NCI-H2227 treated with DMSO at 0.1 percent for 48 hours (cell line): ENCODE measurements around the gene FGF14.

Source experiments
- DNase-seq: peaks from one replicate; lab custom pipeline; 2025; lab: John Stamatoyannopoulos, UW

The FGF14 gene

DNA sequence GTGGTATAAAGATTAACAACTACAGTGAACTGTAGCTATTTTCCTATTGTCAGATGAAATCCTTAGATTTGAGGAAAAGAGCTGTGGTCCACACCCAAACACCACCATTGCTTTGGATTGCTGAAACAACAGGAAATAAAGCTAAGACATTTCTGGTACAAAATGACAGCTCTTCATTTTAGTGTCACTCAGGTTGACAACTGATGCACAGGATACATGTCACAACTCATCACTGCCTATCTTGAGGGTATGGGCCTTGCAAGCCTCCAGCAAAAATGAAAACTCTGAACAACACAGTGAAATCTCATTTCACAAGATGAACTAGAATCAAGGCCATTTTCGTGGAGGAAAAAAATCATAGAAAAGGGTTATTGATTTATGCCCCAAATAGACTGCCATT lies 609.7 kb downstream of the FGF14 start:
- no peak for DNase-seq

DNA sequence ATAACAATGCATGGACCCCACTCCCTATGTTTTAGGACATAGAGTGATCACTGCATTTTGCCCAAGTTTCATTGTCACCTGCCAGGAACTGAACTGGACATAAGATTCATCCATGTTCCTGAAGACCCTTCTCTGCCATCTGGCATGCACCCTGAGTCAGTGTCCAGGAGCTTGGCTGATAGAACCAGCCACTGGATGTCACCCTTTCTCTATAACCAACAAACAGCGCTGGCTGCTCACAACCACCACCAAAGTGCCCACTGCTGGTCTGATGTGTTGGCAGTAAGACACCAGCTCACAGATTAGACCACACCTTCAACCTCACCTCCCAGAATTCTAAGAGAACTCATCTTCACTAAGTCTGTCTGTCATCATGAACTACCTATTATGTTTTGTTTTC lies 616.0 kb downstream of the FGF14 start:
- peak; percentile 6 for DNase-seq

DNA sequence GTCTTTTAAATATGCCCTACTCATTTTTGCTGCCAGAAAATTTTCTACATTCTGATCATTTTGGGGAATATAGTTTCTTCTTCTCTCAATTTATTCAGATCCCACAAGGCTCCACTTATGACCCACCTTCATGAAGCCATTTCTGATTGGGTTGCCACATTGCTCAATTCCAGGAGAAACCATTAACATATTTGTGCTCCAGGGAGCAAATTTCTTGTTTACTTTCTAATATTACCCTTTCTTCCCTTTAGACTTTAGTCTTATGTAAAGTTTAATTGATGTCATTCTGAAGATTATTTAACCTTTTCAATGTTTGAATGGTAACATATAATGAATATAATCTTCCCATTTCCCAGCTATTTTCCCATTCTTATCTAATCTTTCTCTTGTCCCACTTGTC lies 617.5 kb downstream of the FGF14 start:
- no peak for DNase-seq

DNA sequence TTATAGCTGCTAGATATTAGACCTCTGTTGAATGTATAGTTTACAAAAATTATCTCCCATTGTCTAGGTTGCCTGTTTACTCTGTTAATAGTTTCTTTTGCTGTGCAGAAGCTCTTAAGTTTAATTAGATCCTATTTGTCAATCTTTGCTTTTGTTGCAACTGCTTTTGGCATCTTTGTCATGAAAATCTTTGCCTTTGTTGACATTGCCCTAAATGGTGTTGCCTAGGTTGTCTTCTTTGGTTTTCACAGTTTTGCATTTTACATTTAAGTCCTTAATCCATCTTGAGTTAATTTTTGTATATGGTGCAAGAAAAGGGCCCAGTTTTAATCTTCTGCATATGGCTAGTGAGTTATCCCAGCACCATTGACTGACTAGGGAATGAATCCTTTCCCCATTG lies 618.3 kb downstream of the FGF14 start:
- DNase-seq = no peak

DNA sequence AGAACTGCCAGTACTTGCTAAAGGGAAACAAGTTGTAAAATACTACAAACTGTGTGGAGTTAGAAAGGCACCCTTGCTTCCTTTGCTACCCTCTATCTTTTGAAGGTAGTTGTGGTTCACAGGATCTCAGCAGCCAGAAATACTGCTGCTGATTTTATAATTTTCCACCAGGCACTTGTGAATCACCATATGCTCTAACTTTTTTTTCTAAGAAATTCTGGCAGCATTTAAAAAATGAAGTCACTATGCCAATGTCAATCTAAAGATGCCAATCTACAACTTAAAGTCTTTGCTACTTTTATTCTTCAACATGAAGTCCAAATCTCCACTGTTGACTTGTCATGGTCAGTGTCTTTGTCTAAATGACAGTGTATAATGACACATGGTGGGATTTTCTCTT lies 621.6 kb downstream of the FGF14 start:
- DNase-seq = no peak

DNA sequence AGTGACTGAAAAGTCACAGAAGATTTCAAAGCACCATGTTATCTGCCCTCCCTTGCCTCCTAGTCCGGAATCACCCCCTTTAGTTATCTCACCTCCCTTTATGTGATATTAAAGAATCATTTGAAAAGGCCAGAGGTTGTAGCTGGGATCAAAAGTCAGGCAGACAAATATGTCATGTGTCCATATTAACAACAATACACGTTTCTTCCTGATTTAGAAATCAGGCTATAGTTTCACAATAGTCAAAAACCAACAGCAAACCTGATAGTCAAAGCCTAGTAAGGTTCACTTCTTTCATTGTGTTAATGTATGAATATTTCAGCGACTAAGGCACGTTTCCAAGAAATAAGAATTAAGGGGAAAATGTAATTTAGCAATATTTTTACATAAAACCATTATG lies 622.7 kb downstream of the FGF14 start:
- no peak for DNase-seq

DNA sequence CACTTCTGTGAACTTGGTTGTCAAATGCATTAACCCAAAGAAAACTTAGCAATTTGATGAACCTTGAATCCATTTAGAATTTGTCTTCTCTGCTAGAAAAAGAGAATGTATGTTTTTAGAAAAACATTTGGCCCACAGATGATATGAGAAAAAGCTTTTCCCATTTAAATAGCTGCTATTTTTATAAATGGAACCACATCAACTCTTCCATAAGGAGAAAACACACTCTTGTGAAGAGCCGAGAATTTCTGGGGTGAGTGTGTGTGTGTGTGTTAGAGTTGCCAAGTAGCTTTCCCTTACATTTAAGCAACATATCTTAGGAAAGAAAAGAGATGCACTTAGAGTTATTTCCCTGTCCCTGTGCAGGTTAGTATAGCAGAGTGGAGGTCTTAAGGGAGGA lies 626.6 kb downstream of the FGF14 start:
- no peak for DNase-seq

DNA sequence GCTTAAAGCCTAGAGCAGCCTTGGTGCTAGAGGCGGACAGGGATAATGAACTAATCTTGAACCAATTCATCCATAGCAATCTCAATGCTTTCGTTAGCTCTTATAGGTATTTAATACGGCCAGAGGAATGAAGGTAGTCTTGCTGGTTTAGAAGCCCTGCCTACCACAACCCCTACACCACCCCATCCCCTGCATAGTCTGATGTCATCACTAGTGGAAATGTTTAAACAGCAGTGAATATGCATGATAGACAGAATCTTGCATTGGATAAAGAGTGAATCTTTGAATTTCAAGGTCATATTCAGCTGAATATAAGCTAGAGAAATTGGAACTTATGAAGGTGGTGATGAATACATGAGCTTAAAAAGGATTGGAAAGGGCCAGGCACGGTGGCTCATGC lies 627.5 kb downstream of the FGF14 start:
- DNase-seq = no peak

DNA sequence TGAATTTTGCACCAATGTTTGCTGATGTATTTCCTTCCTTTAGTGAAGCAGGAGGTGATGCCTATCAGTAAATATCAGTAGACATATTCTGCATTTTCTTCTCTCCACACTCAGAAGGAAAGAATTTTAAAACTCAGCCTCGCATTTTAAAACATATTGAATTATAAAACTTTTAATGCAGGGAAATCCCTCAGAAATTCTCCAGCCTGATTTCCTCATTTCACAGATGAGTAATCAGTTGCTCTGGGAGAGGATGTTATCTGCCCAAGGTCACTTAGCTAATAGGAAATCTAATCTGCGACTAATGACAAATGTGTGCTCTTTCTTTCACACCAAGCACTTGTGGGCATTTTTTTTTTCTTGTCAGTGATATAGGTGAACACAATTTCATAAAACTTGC lies 628.8 kb downstream of the FGF14 start:
- DNase-seq = no peak

DNA sequence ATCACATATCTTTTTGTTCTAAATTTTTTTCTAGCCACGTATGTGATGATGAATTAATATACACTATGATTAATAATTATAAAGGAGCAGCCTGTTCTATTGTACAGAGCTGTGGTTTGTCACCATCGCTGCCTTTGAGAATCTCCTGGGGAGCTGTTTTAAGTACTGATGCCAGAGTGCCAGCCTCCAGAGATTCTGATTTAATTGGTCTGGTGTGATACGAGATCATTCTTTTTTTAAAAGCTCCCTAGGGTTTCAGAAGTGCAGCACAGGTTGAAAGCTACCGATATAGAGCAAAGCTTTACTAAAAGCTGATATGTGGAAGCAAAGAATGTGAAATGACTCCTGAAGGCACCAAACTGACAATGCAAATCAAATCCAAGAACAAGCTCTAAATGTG lies 634.7 kb downstream of the FGF14 start:
- no peak for DNase-seq

DNA sequence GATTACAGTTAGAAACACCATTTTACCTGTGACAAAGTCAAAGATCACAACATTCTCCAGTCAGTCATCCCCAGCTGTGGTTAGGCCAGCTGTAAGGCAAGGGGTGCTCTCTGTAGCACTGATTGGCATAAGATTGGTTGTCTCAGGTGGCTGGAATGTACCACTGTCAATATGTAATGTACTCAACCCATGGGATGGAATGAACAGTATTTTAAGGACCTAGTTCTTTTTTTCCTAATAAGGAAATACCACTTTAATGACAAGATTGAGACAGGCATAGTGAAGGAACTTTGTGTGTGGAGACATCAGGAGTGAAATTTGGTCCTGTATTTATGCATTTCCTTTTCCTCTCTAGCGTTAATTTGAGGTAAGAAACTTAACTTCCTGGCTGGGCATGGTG lies 638.7 kb downstream of the FGF14 start:
- DNase-seq = no peak

DNA sequence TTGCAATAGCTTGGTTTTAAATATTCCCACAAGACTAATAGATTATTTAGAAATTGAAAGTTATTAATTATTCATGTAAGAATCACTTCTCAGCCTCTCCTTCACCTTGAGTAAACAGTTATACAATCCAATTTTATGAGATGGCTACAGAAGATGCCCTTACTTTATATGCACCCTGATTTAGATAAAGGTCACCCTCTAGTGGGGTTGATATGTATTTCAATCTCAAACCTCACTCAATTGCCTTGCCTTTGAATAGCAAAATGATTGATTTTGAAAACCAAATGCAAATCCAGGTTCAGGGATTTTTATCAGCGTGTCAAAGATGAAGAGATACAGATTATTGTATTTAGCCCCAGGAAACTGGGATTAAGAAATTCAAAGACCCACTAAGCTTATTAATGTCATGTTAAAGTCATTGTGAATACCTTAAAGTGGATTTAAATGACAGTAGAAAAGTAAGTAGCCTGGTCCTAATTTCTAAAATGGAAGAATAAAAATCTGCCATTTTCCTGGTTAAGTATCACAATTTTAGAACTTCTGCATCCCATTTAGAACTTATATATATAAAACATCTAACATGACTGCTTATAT lies 644.3 kb downstream of the FGF14 start:
- no peak for DNase-seq

DNA sequence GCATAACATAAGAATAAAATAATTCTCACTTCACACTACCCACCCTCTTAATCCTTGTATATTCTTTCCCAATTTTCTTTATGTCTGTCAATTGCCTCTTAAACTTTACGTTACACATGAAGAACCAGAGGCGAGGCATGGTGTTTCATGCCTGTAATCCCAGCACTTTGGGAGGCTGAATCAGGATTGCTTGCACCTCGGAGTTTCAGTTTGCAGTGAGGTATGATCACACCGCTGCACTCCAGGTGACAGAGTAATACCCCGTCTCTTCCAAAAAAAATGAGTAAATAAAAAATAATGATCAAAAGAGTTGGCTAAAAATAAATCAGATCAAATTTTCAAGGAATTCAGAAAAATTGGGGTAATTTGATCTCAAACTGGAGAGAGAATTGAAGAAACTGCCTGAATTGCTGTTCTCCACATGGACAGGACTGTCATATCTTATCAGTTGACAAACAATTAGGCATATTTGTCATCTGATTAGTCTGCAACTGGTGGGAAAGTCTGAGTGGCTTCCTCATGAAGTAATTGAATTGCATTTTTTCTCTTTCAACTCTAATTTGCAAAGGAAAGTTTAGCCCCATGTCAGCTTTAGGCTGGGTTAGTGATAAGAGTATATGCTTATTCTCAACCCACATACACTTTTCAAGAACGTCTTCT lies 646.5 kb downstream of the FGF14 start:
- no peak for DNase-seq

DNA sequence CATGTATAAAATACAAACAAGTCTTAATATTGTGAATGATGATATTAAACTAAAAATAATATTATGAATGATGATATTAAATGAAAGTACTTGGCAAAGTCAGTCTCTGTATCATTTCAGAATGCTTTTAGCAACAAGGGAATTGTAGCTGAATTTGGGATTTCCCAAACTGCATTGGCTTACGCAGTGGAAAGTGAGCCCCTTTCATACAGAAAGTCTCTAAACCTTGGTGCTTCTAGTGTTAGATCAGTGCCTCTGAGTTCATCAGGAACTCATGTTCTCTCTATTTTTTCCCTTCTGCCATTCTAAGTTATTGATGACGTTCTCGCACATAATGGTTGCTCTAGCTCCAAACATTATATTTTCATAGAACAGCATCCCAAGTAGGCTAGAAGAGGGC lies 649.4 kb downstream of the FGF14 start:
- DNase-seq = no peak

DNA sequence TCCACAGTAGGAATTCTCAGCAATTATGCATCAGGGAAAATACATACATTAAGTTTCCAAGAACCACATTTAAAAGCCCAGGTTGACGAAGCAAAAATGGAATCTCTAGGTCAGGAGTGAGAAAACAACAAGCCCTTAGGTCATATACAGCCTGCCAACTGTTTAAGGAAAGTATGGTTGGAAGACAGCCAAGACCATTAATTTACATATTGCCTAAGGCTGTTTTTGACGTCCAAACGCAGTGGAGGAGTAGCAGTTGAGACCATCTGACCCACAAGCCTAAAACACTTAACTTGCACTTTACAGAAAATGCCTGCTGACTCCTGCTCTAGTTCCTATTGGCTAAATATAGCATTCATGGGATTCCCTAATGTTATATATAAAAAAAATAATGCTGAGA lies 650.4 kb downstream of the FGF14 start:
- DNase-seq = peak; percentile 36

DNA sequence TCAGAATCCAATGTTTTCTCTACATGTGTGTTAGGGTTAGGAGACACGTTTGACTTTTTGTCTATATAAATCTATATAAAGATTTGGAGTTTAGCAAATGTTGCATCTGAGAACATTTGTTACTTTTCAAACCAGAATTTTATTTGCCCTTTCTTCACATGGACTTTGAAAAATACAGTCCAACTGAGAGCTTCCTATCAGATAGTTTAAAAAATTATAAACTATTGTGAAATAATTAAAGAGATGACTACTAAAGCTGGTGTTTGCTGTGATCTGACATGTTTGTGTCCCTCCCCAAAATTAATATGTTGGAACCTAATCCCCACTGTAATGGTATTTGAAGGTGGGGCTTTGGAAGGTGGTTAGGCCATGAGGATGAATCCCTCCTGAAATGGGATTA lies 652.3 kb downstream of the FGF14 start:
- DNase-seq = no peak

DNA sequence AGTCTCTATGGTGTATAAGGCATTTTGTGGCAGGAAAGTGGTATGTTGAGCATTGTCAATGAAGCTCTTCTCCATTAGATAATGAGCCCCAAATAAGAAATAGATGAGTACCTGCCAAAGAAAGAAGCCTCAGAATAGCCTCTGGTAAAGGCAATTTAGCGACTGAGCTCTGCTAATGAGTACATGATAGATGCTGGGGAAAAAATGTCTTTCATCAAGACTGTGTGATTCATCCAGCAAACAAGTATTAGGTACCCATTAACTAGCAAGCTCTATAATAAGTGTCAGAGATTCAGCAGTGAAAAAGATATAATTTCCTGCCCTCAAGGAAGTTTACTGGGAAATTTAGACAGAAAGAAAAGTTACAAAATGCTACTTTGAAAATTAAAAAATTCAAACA lies 654.8 kb downstream of the FGF14 start:
- peak; percentile 2 for DNase-seq

DNA sequence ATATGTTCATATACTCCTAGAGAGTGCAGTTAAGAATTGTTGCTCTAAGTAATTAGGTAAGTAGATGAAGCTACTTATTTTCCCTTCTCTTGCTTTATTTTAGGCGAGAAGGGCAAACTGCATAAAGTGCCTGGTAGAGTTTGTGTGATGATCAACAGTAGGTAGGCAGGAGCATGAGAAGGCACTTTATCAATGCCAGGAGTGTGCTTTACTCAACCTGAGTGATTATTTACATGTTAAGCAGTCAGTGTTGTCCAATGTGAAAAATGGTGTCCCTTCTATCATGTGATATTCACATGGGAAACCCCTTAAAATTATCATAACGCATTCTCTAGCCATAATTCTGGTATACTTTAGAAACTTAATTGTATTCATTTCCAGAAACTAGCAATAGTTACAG lies 655.3 kb downstream of the FGF14 start:
- no peak for DNase-seq

DNA sequence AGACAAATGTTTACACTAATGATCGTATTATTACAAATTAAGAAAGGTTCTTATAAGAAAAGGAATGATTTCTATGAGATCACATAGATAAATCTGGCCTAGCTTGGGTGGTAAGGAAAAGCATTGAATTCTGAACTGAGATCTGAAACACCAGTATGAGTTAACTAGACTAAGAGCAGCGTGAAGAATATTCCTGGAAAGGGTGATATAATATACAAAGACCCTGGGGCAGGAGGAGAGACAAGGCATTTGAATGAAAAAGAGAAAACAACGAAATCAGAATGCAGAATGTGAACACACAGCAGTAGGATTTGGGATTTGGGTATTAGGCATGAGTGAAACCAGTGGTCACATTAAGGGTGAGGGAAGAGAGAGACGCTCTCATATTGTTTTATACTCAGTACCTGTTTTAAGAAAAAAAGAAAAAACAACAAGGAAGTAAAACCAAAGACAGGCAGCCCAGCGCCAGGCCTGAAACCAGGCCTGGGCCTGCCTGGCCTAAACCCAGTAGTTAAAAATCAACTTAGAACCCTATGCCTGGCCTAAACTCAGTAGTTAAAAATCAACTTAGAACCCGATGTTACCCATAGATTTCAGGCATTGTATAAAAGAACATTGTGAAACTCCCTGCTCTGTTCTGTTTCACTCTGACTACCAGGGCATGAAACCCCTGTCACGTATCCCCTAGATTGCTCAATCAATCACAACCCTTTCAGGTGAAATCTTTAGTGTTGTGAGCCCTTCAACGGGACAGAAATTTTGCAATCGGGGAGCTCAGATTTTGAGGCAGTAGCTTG lies 662.3 kb downstream of the FGF14 start:
- no peak for DNase-seq

DNA sequence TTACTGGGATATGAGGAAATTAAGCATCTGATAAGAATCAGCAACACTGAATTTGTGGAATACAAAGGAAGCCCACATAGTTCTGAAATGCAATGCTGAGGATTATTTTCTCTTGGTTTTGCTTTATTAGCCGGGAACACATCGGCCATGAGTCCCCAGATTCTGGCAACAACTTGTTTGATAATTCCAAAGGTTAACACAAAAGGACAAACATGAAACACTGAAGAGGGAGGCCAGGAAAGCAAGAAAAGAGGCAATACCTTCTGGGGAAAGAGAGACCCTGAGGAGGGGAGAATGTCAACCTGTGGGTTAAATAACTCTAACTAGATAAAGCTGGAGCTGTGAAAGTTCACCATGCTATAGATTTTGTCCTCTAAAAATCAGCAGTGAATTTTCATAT lies 663.5 kb downstream of the FGF14 start:
- no peak for DNase-seq

DNA sequence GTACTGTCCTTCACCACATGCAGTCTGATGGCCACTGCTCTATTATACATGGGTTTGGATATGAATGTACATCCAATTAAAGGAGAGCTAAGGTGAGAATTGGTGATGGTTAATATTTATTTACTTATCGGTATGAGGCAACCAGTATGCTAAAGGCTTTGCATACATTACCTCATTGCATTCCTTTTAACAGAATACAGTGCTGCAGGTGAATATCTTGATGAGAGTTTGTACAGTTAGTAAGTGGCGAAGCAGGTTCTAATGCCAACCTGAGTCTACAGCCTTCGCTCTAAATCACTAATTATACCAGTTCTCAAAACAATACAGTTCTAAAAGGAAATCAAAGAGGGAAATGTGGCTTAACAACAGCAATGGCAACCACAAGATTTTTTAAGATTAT lies 665.3 kb downstream of the FGF14 start:
- no peak for DNase-seq

DNA sequence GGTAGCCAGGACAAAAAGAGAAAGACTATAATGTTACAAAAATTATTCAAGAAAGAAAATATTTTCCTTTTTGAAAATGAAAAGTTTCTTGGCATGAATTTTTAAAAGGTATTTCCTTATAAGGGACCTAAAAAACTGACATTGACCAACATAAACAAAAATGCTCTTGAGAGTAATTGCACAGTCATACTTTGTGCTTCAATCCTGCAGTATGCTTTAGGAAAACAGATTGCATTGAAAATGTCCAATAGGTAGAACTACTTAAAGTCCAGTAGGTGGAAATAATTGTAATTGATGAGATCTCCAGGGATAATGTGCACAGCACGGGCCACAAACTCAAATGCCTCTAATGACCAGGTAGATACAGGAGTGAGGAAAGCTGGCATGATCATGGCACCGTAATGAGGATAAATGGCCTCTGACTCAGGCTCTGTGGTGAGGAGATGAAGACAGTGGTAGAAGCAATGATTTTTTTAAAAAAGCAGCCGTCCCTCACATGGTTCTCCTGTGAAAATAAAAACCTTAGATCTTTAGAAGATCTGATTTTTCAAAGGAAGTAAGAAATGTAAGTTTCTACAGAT lies 671.3 kb downstream of the FGF14 start:
- peak; percentile 68 for DNase-seq

DNA sequence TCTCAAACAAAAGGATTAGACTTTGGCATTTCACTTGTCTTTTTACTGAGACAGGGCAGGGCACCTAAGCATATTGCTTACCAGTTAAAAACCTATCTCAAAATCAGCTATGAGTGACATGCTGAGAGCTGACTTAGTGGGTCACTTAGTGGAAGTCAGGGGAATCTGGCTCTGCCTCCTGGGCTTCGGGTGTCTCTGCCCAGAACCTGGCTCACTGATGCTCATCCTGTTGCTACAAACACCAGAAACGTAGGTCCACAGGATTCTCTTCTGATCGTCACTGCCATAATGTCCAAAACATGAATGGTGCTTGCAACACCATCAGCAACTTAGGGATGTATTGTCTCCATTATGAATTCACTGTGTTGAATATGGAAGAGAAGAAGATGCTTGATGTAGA lies 673.2 kb downstream of the FGF14 start:
- DNase-seq = no peak
